ENCODE data around the gene THAP11. TPM values are rescaled to one million over a fixed set of nuclear protein-coding genes. Genes with fewer than 3 reads are reported as not detected.

The THAP11 gene
- total RNA-seq (2022) (18.3 and 20.5 TPM in 2 replicates), Bru-seq, nascent RNA (percentile 55 among the genes with signal in this experiment), BruChase-seq, experiment 1, labeled RNA remaining after a 6-hour chase (percentile 67 among the genes with signal in this experiment), BruChase-seq, experiment 2, labeled RNA remaining after a 2-hour chase (percentile 80 among the genes with signal in this experiment)
- long read RNA-seq, transcript THAP11-201 (1 exons, 2,114 nt): major isoform, 78 of 78 reads
- long read RNA-seq, partial matches to known transcripts: 0 of 78 reads
- long read RNA-seq, other reads (novel, unspliced or antisense): 0 of 78 reads

DNA sequence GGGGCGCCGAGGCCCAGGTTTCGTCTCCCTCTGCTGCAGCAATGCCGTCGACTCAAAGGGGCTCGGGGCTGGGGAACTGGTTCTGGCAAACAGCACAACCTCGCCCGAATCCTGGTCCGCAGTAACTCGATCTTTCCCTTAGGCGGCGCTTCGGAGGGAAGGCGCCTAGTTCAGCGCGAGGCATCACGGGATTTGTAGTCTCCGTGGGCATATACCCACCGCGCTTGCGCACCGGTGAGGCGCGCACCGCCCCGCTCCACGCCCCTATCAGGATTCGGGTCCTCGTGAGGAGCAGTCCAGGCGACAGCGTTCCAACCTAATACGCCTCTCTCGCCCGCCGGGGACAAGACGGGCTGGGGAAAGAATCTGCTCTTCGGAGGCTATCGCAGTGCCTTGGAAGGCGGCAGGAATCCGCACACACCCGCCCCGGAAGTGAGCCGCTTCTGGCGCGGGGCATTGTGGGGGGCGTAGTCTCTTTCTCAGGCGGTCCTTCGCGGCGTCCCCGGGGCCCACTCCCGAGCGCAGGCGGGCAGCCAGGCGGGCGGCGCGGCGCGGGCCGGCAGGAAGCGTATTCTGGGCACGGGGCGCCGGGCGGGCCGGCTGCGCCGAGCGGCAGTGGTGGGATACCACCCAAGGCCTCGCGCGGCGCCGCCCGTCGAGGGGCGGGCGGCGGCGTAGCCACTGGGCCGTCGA lies at the start of gene THAP11:
TSS of gene THAP11 (plus strand) at position 505 of the 693 bp plus-strand sequence. CDS start 235 bp downstream, outside the sequence.
- peaks cover 16% of the 10 kb centered on the region for H3K4me1 Mint-ChIP-seq (ENCODE audit: insufficient read depth, unreplicated experiment)
- BruUV-seq (replicated peaks): no TSS peak
- H3K27me3 Mint-ChIP-seq (ENCODE audit: insufficient read depth, unreplicated experiment): no peaks in the 10 kb centered on the region
- intact Hi-C loops (cut with micrococcal nuclease): loop anchor here (5.0 to 10.0 kb wide), 3 partner anchors 75 to 317 kb away; partner anchors contain the start of gene RIPOR1
- DNase-seq (ENCODE audit: unreplicated experiment): peak; percentile 97
- no peaks in the 10 kb centered on the region for H3K9me3 Mint-ChIP-seq (ENCODE audit: unreplicated experiment)
- peak within 1 kb of the TSS; percentile 86 for H3K27ac Mint-ChIP-seq (ENCODE audit: low read depth, unreplicated experiment)
- TF ChIP-seq, protein P1, sequence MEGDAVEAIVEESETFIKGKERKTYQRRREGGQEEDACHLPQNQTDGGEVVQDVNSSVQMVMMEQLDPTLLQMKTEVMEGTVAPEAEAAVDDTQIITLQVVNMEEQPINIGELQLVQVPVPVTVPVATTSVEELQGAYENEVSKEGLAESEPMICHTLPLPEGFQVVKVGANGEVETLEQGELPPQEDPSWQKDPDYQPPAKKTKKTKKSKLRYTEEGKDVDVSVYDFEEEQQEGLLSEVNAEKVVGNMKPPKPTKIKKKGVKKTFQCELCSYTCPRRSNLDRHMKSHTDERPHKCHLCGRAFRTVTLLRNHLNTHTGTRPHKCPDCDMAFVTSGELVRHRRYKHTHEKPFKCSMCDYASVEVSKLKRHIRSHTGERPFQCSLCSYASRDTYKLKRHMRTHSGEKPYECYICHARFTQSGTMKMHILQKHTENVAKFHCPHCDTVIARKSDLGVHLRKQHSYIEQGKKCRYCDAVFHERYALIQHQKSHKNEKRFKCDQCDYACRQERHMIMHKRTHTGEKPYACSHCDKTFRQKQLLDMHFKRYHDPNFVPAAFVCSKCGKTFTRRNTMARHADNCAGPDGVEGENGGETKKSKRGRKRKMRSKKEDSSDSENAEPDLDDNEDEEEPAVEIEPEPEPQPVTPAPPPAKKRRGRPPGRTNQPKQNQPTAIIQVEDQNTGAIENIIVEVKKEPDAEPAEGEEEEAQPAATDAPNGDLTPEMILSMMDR (IDR thresholded peaks at IDR 0.05; ENCODE audit: unreplicated experiment): peak; percentile 85
- H3K4me3 Mint-ChIP-seq (ENCODE audit: unreplicated experiment): peak within 1 kb of the TSS; percentile 84
- POLR2A ChIA-PET: interaction anchor here (0.6 to 2.1 kb wide), 2 partner anchors 18 to 94 kb away, joined by 4 to 6 read pairs; no protein-coding TSS in a partner anchor
- H3K36me3 Mint-ChIP-seq (ENCODE audit: insufficient read depth, unreplicated experiment): peaks cover 6% of the 10 kb centered on the region
- CTCF ChIA-PET: interaction anchor here (0.6 to 1.4 kb wide), 8 partner anchors 9 to 86 kb away, joined by 3 to 6 read pairs (median 4); no protein-coding TSS in a partner anchor

DNA sequence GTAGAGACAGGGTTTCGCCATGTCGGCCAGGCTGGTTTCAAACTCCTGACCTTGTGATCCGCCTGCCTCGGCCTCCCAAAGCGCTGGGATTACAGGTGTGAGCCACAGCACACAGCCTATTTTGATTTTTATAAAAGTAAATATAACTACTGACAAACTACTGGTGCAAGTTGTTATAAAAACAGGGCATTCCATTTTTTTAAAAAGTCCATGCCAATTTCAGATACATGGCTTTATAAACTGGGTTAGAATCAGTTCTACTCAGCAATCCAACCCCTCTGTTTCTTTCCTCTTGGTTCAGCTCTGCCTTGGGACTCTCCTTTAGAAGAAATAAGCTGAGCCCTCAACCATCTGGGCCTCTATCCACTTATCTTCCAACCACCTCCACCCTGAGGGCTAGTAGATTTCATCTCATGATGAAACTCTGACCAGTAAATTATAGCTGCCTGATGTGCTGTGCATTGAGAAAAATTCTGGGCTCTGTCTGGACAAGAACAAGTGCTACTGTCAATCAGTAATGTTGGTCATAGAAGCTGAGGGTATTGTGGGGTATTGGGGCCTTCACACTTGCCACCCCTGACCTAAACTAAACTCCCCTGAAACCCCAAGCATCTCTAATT lies 45.9 kb upstream of the THAP11 start:
- TF ChIP-seq, protein P1 (IDR thresholded peaks at IDR 0.05; ENCODE audit: unreplicated experiment): no peak
- Mint-ChIP-seq H3K36me3 (ENCODE audit: insufficient read depth, unreplicated experiment) (peaks cover 27% of the 10 kb centered on the region), H3K27me3 (ENCODE audit: insufficient read depth, unreplicated experiment) (no peaks in the 10 kb centered on the region), H3K27ac (ENCODE audit: low read depth, unreplicated experiment) (peak overlapping the region; percentile 39), H3K4me1 (ENCODE audit: insufficient read depth, unreplicated experiment) (peaks cover 15% of the 10 kb centered on the region), H3K9me3 (ENCODE audit: unreplicated experiment) (no peaks in the 10 kb centered on the region), H3K4me3 (ENCODE audit: unreplicated experiment) (no peak overlapping the region)
- ChIA-PET CTCF (interaction anchor here (0.7 to 1.3 kb wide), 3 partner anchors 8 to 78 kb away, joined by 3 read pairs; no protein-coding TSS in a partner anchor), POLR2A (interaction anchor here (0.8 to 1.8 kb wide), 3 partner anchors 11 to 233 kb away, joined by 3 to 9 read pairs (median 6); partner anchors contain the start of genes RANBP10 and TSNAXIP1)
- no peak for DNase-seq (ENCODE audit: unreplicated experiment)
- no TSS peak for BruUV-seq (replicated peaks)
- intact Hi-C loops (cut with micrococcal nuclease): no loop called here

GRCh38 chr16:67800338-67800926 lies 41.7 kb upstream of the THAP11 start:
- Mint-ChIP-seq H3K27ac (ENCODE audit: low read depth, unreplicated experiment) (no peak overlapping the region), H3K9me3 (ENCODE audit: unreplicated experiment) (no peaks in the 10 kb centered on the region), H3K27me3 (ENCODE audit: insufficient read depth, unreplicated experiment) (no peaks in the 10 kb centered on the region), H3K36me3 (ENCODE audit: insufficient read depth, unreplicated experiment) (peaks cover 61% of the 10 kb centered on the region), H3K4me3 (ENCODE audit: unreplicated experiment) (no peak overlapping the region), H3K4me1 (ENCODE audit: insufficient read depth, unreplicated experiment) (peaks cover 20% of the 10 kb centered on the region)
- BruUV-seq (replicated peaks): no TSS peak
- TF ChIP-seq, protein P1 (IDR thresholded peaks at IDR 0.05; ENCODE audit: unreplicated experiment): no peak
- CTCF ChIA-PET: interaction anchor here (0.6 to 1.2 kb wide), 5 partner anchors 216 to 383 kb away, joined by 3 to 4 read pairs (median 3); no protein-coding TSS in a partner anchor
- intact Hi-C loops (cut with micrococcal nuclease): loop anchor here (10.0 kb wide), 1 partner anchor 276 kb away; the partner anchor contains the start of gene RIPOR1
- DNase-seq (ENCODE audit: unreplicated experiment): no peak
- POLR2A ChIA-PET: interaction anchor here (1.0 to 1.1 kb wide), 2 partner anchors 14 to 81 kb away, joined by 3 read pairs; partner anchors contain the start of gene GFOD2
